ENCODE data around the gene PCLAF.

The PCLAF gene

DNA sequence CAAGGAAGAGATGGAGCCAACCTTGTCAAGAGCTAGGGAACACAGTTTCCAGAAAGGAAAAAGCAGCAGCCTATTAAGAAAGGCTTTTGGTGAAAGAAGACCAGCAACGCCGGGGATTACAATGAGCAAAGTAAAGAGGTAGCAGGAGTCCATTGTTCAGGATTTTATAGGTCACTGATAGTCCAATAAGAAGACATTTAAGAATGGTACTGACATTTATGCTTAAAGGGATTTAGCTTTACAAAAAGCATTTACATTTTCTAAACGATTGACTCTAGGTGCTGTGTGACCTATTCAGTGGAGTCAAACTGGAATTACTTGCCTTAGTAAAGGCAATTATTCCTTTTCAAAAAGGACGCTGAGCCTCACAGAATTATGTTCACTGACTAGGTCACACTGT is 66.0 kb downstream of the PCLAF start:
- H3K9ac ChIP-seq (ENCODE audit: insufficient read length, low read depth): no peak overlapping the region
- H3K4me1 ChIP-seq (ENCODE audit: insufficient read depth, insufficient read length): no peaks in the 10 kb centered on the region
- H3K4me3 ChIP-seq (ENCODE audit: insufficient read length, low read depth): no peak overlapping the region
- no peaks in the 10 kb centered on the region for H3K9me3 ChIP-seq (ENCODE audit: insufficient read depth, low read length)
- no peak for DNase-seq (ENCODE audit: low read depth, low spot score)
- H3K36me3 ChIP-seq (ENCODE audit: insufficient read depth, insufficient read length, low read length): no peaks in the 10 kb centered on the region
- TF ChIP-seq YY1 (IDR thresholded peaks at IDR 0.05; ENCODE audit: insufficient read depth, insufficient read length): no peak
- no peak for TF ChIP-seq ZNF274 (IDR thresholded peaks at IDR 0.05; ENCODE audit: low read depth, low read length)
- TF ChIP-seq SUZ12 (IDR thresholded peaks at IDR 0.05; ENCODE audit: extremely low read depth, insufficient read depth, insufficient read length): no peak
- H3K27me3 ChIP-seq (ENCODE audit: insufficient read depth, insufficient read length): no peaks in the 10 kb centered on the region

DNA sequence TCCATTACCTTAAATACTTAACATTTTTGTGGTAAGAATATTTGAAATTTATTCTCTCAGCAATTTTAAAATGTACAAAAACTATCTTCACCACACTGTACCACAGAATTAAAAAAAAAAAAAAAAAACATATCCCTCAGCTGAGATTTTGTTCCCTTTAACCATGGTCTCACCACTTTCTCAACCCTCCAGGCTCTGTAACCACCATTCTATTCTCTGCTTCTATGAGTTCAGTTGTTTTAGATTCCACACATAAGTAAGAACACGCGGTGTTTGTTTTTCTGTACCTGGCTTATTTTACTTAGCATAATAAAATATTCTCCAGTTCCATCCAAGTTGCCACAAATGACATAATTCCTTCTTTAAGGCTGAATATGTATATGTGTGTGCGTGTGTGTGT is 66.8 kb downstream of the PCLAF start:
- H3K9ac ChIP-seq (ENCODE audit: insufficient read length, low read depth): no peak overlapping the region
- no peaks in the 10 kb centered on the region for H3K27me3 ChIP-seq (ENCODE audit: insufficient read depth, insufficient read length)
- H3K4me3 ChIP-seq (ENCODE audit: insufficient read length, low read depth): no peak overlapping the region
- H3K36me3 ChIP-seq (ENCODE audit: insufficient read depth, insufficient read length, low read length): no peaks in the 10 kb centered on the region
- no peak for DNase-seq (ENCODE audit: low read depth, low spot score)
- no peaks in the 10 kb centered on the region for H3K9me3 ChIP-seq (ENCODE audit: insufficient read depth, low read length)
- no peaks in the 10 kb centered on the region for H3K4me1 ChIP-seq (ENCODE audit: insufficient read depth, insufficient read length)
- TF ChIP-seq YY1 (IDR thresholded peaks at IDR 0.05; ENCODE audit: insufficient read depth, insufficient read length) (no peak), SUZ12 (IDR thresholded peaks at IDR 0.05; ENCODE audit: extremely low read depth, insufficient read depth, insufficient read length) (no peak), ZNF274 (IDR thresholded peaks at IDR 0.05; ENCODE audit: low read depth, low read length) (no peak)

Data from NT2/D1 (cell line).